ENCODE measurements around the gene GSS.

The GSS gene

GRCh38 chr20:34984756-34985261 is 29.2 kb upstream of the GSS start:
- no peak overlapping the region for H3K4me3 ChIP-seq (ENCODE audit: insufficient read depth, low read depth, low read length, poor library complexity, severe bottlenecking)
- no peak overlapping the region for H3K27ac ChIP-seq (ENCODE audit: insufficient read depth, low read length, poor library complexity, severe bottlenecking)
- no peaks in the 10 kb centered on the region for H3K4me1 ChIP-seq (ENCODE audit: control insufficient read depth, insufficient read depth, low read length, poor library complexity, severe bottlenecking)
- DNase-seq: no peak
- no peaks in the 10 kb centered on the region for H3K36me3 ChIP-seq (ENCODE audit: control insufficient read depth, insufficient read depth, low read length)
- H3K9me3 ChIP-seq (ENCODE audit: control insufficient read depth, low read length): no peaks in the 10 kb centered on the region
- no peaks in the 10 kb centered on the region for H3K27me3 ChIP-seq (replicated peaks; ENCODE audit: control insufficient read depth, insufficient read depth, low read length, poor library complexity, severe bottlenecking)

- no peak overlapping the region for H3K4me3 ChIP-seq (ENCODE audit: insufficient read depth, low read depth, low read length, poor library complexity, severe bottlenecking)
- no peaks in the 10 kb centered on the region for H3K36me3 ChIP-seq (ENCODE audit: control insufficient read depth, insufficient read depth, low read length)
- H3K27me3 ChIP-seq (replicated peaks; ENCODE audit: control insufficient read depth, insufficient read depth, low read length, poor library complexity, severe bottlenecking): no peaks in the 10 kb centered on the region
- DNase-seq: no peak
- H3K4me1 ChIP-seq (ENCODE audit: control insufficient read depth, insufficient read depth, low read length, poor library complexity, severe bottlenecking): no peaks in the 10 kb centered on the region
- no peaks in the 10 kb centered on the region for H3K9me3 ChIP-seq (ENCODE audit: control insufficient read depth, low read length)
- H3K27ac ChIP-seq (ENCODE audit: insufficient read depth, low read length, poor library complexity, severe bottlenecking): no peak overlapping the region
These were observed 28.6 kb upstream of the GSS start for GRCh38 chr20:34983995-34984735.

- Histone ChIP-seq H3K27me3 (replicated peaks; ENCODE audit: control insufficient read depth, insufficient read depth, low read length, poor library complexity, severe bottlenecking) (no peaks in the 10 kb centered on the region), H3K4me3 (ENCODE audit: insufficient read depth, low read depth, low read length, poor library complexity, severe bottlenecking) (no peak overlapping the region), H3K4me1 (ENCODE audit: control insufficient read depth, insufficient read depth, low read length, poor library complexity, severe bottlenecking) (no peaks in the 10 kb centered on the region), H3K36me3 (ENCODE audit: control insufficient read depth, insufficient read depth, low read length) (no peaks in the 10 kb centered on the region), H3K9me3 (ENCODE audit: control insufficient read depth, low read length) (no peaks in the 10 kb centered on the region), H3K27ac (ENCODE audit: insufficient read depth, low read length, poor library complexity, severe bottlenecking) (no peak overlapping the region)
- DNase-seq: no peak
These were observed 27.6 kb upstream of the GSS start for GRCh38 chr20:34983089-34983820.

GRCh38 chr20:34982270-34983088 is 26.9 kb upstream of the GSS start:
- Histone ChIP-seq H3K4me3 (ENCODE audit: insufficient read depth, low read depth, low read length, poor library complexity, severe bottlenecking) (no peak overlapping the region), H3K27me3 (replicated peaks; ENCODE audit: control insufficient read depth, insufficient read depth, low read length, poor library complexity, severe bottlenecking) (no peaks in the 10 kb centered on the region), H3K27ac (ENCODE audit: insufficient read depth, low read length, poor library complexity, severe bottlenecking) (no peak overlapping the region), H3K4me1 (ENCODE audit: control insufficient read depth, insufficient read depth, low read length, poor library complexity, severe bottlenecking) (no peaks in the 10 kb centered on the region), H3K36me3 (ENCODE audit: control insufficient read depth, insufficient read depth, low read length) (no peaks in the 10 kb centered on the region), H3K9me3 (ENCODE audit: control insufficient read depth, low read length) (no peaks in the 10 kb centered on the region)
- DNase-seq: no peak

- H3K9me3 ChIP-seq (ENCODE audit: control insufficient read depth, low read length): no peaks in the 10 kb centered on the region
- no peaks in the 10 kb centered on the region for H3K36me3 ChIP-seq (ENCODE audit: control insufficient read depth, insufficient read depth, low read length)
- DNase-seq: no peak
- H3K4me3 ChIP-seq (ENCODE audit: insufficient read depth, low read depth, low read length, poor library complexity, severe bottlenecking): no peak overlapping the region
- no peaks in the 10 kb centered on the region for H3K27me3 ChIP-seq (replicated peaks; ENCODE audit: control insufficient read depth, insufficient read depth, low read length, poor library complexity, severe bottlenecking)
- H3K27ac ChIP-seq (ENCODE audit: insufficient read depth, low read length, poor library complexity, severe bottlenecking): no peak overlapping the region
- no peaks in the 10 kb centered on the region for H3K4me1 ChIP-seq (ENCODE audit: control insufficient read depth, insufficient read depth, low read length, poor library complexity, severe bottlenecking)
These were observed 25.1 kb upstream of the GSS start for GRCh38 chr20:34980543-34981233.

- Histone ChIP-seq H3K36me3 (ENCODE audit: control insufficient read depth, insufficient read depth, low read length) (no peaks in the 10 kb centered on the region), H3K4me3 (ENCODE audit: insufficient read depth, low read depth, low read length, poor library complexity, severe bottlenecking) (no peak overlapping the region), H3K4me1 (ENCODE audit: control insufficient read depth, insufficient read depth, low read length, poor library complexity, severe bottlenecking) (no peaks in the 10 kb centered on the region), H3K27ac (ENCODE audit: insufficient read depth, low read length, poor library complexity, severe bottlenecking) (no peak overlapping the region), H3K9me3 (ENCODE audit: control insufficient read depth, low read length) (no peaks in the 10 kb centered on the region), H3K27me3 (replicated peaks; ENCODE audit: control insufficient read depth, insufficient read depth, low read length, poor library complexity, severe bottlenecking) (no peaks in the 10 kb centered on the region)
- no peak for DNase-seq
These were observed 24.0 kb upstream of the GSS start for GRCh38 chr20:34979366-34980153.

- no peaks in the 10 kb centered on the region for H3K4me1 ChIP-seq (ENCODE audit: control insufficient read depth, insufficient read depth, low read length, poor library complexity, severe bottlenecking)
- no peaks in the 10 kb centered on the region for H3K27me3 ChIP-seq (replicated peaks; ENCODE audit: control insufficient read depth, insufficient read depth, low read length, poor library complexity, severe bottlenecking)
- H3K9me3 ChIP-seq (ENCODE audit: control insufficient read depth, low read length): no peaks in the 10 kb centered on the region
- DNase-seq: no peak
- H3K36me3 ChIP-seq (ENCODE audit: control insufficient read depth, insufficient read depth, low read length): no peaks in the 10 kb centered on the region
- H3K4me3 ChIP-seq (ENCODE audit: insufficient read depth, low read depth, low read length, poor library complexity, severe bottlenecking): no peak overlapping the region
- H3K27ac ChIP-seq (ENCODE audit: insufficient read depth, low read length, poor library complexity, severe bottlenecking): no peak overlapping the region
These were observed 22.6 kb upstream of the GSS start for GRCh38 chr20:34978092-34978744.

GRCh38 chr20:34977365-34978091 is 21.9 kb upstream of the GSS start:
- Histone ChIP-seq H3K27ac (ENCODE audit: insufficient read depth, low read length, poor library complexity, severe bottlenecking) (no peak overlapping the region), H3K9me3 (ENCODE audit: control insufficient read depth, low read length) (no peaks in the 10 kb centered on the region), H3K4me3 (ENCODE audit: insufficient read depth, low read depth, low read length, poor library complexity, severe bottlenecking) (no peak overlapping the region), H3K36me3 (ENCODE audit: control insufficient read depth, insufficient read depth, low read length) (no peaks in the 10 kb centered on the region), H3K4me1 (ENCODE audit: control insufficient read depth, insufficient read depth, low read length, poor library complexity, severe bottlenecking) (no peaks in the 10 kb centered on the region), H3K27me3 (replicated peaks; ENCODE audit: control insufficient read depth, insufficient read depth, low read length, poor library complexity, severe bottlenecking) (no peaks in the 10 kb centered on the region)
- DNase-seq: no peak

Measured in effector memory CD4-positive, alpha-beta T cell (primary cell).